GM19043 (cell line): ENCODE data around the gene BICRAL.
"Not testable (repeated sequence)": the region's sequence is repeated elsewhere in the genome, so short reads cannot be mapped to it uniquely, and the experiment has no call there.

Experiments used
- ATAC-seq: cut with Tn5 transposase; IDR thresholded peaks from one replicate; pipeline ENCODE4 v1.9.1; 2021; ENCODE audit warnings: low read depth; ENCODE audit not compliant: unreplicated experiment

BICRAL gene

DNA sequence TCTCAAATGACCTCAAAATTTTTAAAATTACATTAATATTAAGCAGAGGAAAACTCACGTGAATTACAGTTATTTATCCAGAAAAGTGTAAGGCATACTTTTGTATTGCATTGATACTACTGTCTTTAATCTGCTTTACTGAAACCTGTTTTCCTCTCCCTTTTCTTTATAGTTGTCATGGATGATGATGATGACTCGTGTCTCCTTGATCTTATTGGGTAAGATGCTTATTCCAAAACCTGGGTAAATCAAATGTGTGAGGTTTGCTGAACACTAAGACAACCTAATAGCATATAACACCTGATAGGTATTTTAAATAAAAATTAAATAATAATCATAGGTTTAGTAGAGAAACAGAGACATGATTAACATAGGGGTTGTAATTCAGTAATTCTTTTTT is 40.0 kb downstream of the BICRAL start:
- no peak for ATAC-seq

DNA sequence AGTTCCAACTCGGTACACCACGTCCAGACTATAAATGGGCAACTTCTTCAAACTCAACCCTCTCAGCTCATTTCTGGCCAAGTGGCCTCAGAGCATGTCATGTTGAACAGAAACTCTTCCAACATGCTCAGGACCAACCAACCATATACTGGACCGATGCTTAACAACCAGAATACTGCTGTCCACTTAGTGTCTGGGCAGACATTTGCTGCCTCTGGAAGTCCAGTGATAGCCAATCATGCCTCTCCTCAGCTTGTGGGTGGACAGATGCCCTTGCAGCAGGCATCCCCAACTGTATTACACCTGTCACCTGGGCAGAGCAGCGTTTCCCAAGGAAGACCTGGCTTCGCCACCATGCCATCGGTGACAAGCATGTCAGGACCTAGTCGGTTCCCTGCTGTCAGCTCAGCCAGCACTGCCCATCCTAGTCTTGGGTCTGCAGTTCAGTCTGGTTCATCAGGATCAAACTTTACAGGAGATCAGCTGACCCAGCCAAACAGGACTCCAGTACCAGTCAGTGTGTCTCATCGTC is 47.8 kb downstream of the BICRAL start:
- ATAC-seq, result no peak

DNA sequence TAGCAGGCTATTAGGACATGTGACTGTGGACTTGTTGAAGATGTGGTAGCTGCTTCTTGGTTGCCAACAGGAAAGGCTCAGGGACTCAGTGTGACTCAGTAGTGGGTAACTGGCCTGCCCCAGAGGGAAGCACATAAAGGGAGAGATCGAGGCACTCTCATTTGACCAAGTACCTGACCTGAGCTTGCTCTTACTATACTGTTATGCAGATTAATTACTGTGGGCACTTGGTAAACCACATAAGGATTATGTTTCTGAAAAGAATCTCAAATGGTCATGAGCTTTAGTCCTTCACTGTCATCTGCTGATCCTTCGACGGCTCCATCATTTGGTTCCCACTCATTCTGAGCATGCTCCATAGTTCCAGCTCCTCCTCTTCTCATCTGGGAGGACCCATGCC is 49.4 kb downstream of the BICRAL start:
- ATAC-seq, result no peak

- ATAC-seq, result no peak
Measured at GRCh38 chr6:42834056-42834455, 52.2 kb downstream of the BICRAL start.

- ATAC-seq, result no peak
Measured at GRCh38 chr6:42841844-42842584, 60.2 kb downstream of the BICRAL start.

DNA sequence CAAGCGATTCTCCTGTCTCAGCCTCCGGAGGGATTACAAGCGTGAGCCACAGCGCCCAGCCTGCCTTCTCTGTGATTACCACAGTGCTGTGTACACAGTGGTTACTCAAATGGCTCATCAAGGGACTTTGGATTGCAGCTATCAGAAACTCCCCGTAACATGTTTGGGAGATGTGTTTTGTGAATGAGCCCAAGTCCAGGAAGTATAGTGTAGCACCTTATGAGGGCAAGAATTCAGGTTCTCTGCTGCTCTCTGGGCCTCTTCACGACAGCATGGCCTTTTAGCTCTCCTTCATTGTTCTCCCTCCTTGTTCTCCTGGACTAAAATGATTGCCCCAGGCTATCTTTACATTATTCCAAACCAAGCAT is 63.5 kb downstream of the BICRAL start:
- no peak for ATAC-seq

DNA sequence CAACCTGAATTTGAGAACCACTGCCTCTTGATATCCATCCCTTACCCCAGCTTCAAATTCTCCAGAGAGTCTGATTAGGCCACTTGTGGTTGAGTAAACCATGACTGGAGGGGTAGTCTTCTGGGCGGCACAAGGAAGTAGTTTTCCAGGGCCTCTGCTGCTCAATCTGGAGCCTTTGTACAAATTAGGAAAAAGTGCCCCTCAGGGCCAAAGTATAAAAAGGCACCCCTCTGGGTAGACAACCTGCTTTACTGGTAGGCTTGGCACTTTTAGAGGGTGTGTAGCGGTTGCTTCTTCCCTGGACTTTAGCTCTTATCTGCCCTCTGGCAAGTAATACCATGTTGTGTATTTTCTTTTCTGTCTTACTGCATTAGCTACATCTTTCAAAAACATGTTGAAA is 64.7 kb downstream of the BICRAL start:
- no peak for ATAC-seq

DNA sequence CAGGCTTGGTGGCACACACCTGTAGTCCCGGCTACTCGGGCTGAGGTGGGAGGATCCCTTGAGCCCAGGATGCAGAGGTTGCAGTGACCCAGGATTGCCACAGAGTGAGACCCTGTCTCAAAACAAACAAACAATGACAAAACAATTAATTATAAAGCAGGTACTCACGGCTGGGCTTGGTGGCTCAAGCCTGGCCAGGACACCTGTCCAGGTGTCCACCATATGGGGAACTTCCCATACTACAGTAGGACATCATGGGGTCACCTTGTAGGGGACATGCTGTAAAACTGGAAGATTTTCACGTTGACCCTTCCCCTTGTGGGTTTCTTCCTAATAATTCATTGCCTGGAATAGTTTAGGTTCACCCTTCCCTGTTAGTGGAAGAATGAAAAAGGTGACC is 66.8 kb downstream of the BICRAL start:
- ATAC-seq, result no peak

GRCh38 chr6:42851599-42851998 is 69.7 kb downstream of the BICRAL start:
- ATAC-seq, result no peak

DNA sequence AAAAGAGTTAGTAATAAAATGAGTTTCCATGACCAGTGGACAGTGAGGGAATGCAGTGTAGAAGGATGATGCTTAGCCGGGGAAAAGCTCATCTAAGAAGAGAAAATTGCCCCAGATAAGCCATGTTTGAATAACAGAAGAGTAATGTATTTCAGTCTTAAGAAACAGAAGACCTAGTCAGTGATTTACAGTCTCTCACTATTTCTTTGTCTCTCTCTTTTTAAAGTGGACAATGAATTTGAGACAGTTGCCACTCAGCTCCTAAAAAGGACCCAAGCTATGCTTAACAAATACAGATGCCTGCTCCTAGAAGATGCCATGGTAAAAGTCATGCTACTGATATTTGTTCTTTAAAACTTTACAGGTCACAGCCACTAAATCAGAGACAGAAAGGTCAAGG is 78.2 kb downstream of the BICRAL start:
- no peak for ATAC-seq

GRCh38 chr6:42860481-42860880 is 78.6 kb downstream of the BICRAL start:
- no peak for ATAC-seq

- ATAC-seq, result no peak
Measured at GRCh38 chr6:42864602-42865001, 82.8 kb downstream of the BICRAL start.

DNA sequence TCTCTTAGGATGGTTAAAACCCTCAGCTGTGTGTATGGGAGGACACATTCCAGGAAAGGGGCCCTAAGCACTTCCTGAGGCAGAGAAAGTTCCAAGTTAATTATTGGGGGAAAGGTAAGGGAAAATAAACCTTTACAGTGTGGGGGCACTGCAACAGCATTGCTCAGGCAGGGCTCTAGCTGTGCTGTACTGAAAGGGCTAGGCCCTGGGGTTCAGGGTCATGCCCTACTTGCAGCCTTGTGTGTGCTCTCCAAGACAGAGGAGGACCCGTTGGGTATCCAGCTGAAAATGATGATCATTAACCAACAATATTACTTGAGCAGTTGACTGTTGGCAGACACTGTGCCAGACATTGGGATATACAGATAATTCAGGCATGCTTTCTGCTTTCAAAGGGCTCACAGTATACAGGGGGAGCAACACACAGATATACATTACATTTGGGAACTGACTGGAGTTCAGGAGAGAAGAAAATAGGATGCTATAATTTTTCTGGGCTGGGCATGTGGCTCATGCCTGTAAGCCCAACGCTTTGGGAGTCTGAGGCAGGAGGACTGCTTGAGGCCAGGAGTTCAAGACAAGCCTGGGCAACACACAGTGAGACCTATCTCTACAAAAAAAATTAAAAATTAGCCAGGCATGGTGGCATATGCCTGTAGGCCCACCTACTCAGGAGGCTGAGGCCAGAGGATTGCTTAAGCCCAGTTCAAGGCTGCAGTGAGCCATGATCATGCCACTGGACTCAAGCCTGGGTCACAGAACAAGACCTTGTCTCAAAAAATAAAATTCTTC is 88.5 kb downstream of the BICRAL start:
- ATAC-seq, result no peak

- no peak for ATAC-seq
Measured at GRCh38 chr6:42871711-42872110, 89.9 kb downstream of the BICRAL start.

- ATAC-seq, result no peak
Measured at GRCh38 chr6:42873313-42873712, 91.5 kb downstream of the BICRAL start.

- no peak for ATAC-seq
Measured at GRCh38 chr6:42877695-42878094, 95.8 kb downstream of the BICRAL start.

DNA sequence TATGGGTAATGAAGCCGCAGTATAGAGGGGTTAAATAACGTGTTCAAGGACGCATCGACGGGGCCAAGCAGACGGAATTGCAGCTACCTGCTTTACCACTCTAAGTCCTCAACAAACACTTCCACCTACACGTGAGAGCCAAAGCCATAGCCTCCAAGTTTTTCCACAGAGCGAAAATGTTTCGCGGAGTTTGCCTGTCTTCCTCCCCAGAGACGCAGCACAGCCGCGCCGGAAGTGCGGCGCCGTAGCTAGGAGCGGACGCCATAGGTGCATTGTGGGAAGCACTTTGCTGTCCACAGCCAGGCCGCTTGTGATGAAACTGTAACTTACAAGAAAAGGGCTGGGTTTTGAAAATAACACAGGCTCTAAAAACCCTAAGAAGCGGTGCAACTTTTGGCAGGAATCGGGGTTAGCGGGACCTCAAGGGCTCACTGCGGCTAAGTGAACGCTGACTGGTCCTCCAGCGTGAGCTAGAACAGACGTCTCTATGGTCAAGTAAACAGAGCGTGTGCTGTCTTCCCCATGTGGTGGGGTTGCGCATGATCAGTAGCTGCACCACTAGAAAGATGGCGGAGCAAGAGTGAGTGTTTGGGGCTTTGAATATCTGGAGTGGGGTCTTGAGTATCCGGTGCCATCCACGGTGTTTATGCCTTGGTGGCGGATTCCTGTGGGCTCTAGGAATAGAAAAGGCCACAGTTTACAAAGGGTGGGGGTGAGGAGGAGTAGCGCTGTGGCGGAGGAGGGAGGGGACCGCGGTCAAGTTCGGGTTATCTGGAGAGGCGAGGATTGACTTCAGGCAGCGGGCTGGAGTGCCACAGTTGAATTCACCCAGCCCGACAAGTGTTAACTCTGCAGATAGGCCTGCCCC is 97.8 kb downstream of the BICRAL start, which contains the start of gene RPL7L1:
Gene RPL7L1, plus strand, starts transcription at position 245 of the 868 bp plus-strand sequence. Its CDS starts 295 bp downstream, at position 540.
- ATAC-seq, result peak; percentile 89

DNA sequence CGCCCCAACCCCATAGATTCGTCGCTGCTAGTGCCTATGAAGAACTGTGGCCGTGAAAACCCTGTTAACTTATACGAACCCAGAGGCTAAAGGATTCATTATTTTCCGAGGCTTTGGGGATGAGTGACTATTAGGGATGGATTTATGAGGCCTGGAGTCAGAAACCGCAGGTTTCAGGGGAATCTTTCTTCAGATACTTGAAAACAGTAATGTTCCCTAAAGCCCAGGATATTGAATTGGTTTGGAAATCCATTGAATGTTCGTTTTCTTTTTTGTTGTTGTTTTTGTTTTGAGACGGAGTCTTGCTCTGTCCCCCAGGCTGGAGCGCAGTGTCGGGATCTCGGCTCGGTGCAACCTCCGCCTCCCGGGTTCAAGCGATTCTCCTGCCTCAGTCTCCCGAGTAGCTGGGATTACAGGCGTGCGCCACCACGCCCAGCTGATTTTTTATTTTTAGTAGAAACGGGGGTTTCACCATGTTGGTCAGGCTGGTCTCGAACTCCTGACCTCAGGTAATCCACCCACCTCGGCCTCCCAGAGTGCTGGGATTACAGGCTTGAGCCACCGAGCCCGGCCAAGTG is 98.5 kb downstream of the BICRAL start:
- ATAC-seq, result not testable (repeated sequence)

DNA sequence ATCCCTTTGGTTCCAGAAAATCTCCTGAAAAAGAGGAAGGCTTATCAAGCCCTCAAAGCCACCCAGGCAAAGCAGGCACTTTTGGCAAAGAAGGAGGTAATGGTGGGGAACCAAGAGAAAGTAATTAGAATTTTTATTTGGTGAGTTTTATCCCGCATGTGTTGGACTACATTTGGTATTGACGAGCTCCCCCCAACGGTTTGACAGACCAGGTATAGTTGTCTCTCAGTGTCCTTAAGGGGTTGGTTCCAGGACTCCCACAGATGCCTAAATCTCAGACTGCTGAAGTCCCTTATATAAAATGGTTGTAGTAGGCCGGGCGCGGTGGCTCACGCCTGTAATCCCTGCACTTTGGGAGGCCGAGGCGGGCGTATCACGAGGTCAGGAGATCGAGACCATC is 99.0 kb downstream of the BICRAL start:
- ATAC-seq, result not testable (repeated sequence)

- no peak for ATAC-seq
Measured at GRCh38 chr6:42885702-42886101, 103.8 kb downstream of the BICRAL start.
